GM21825 (cell line): ENCODE results near the gene SYNE1.
A peak's percentile ranks its signal among the peaks of the same experiment; 100 is the strongest.

Experiments used
- ATAC-seq: cut with Tn5 transposase; IDR thresholded peaks from one replicate; pipeline ENCODE4 v1.9.1; 2021; ENCODE audit warnings: mild to moderate bottlenecking, moderate library complexity; ENCODE audit not compliant: unreplicated experiment

The SYNE1 gene

DNA sequence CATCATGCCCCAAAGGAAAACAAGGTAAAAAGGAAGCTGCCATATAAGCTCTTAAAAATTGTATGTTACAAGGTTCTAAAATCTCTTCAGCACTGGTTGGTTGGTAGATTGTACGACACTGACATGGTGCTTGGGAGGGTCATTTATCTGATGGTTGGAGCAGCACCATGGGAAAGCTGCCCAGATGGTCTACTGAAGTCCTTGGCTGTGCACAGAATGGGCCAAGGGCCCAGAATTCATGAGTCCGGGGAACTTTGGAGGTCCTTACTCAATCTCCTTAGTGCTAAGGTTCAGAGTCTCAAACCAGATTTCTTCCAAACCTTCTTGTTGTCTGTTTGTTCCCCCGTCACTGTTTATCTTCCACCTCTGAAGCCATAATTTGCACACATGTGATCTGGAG is 515.3 kb downstream of the SYNE1 start:
- no peak for ATAC-seq

DNA sequence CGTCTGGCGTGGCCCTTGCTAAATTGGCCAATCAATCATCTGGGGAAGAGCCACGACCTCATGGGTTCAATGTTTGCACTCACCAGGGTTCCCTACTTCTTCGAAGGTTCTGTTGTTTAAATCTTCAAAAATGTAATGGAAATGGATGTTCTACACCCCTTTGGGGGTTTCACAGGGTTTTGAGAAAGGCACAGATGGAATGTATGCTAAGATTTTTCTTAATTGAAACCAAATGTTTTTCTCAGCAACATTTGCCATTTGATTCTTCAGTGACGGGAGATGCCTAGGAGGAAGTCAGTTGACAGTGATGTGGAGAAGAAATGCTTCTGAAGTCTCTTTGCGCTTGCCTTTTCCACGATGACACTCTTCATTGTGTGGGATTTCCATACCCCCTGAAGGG is 517.3 kb downstream of the SYNE1 start:
- no peak for ATAC-seq

DNA sequence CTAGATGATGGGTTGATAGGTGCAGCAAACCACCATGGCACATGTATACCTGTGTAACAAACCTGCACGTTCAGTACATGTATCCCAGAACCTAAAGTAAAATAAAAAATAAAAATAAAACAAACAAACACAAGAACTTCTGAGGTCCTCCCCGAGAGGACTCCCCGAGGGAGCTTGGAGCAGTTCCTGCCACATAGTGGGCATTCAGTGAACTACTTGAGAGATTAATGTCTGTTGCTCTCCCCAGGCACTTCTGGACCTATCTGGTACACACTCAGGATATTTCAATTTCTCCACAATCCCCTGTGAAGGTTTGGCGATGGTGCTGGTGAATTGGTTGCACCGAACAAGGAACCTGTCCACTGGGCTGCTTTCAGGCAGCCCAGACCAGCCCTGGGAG is 518.5 kb downstream of the SYNE1 start:
- ATAC-seq: no peak

DNA sequence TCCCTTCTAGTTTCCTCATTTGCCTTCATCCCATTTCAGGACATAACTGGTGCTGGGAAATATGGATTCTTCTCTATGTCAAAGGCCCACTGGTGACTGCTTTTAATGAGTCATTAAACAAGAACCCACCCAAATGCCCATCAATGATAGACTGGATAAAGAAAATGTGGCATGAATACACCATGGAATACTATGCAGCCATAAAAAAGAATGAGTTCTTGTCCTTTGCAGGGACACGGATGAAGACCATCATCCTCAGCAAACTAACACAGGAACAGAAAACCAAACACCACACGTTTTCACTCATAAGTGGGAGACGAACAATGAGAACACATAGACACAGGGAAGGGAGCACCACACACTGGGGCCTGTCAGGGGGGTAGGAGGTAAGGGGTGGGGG is 518.9 kb downstream of the SYNE1 start:
- ATAC-seq: no peak

GRCh38 chr6:152117156-152118133 is 519.7 kb downstream of the SYNE1 start:
- ATAC-seq: peak; percentile 68

- no peak for ATAC-seq
Measured at GRCh38 chr6:152112491-152113261, 524.5 kb downstream of the SYNE1 start.

- ATAC-seq: no peak
Measured at GRCh38 chr6:152110886-152111820, 526.0 kb downstream of the SYNE1 start.

DNA sequence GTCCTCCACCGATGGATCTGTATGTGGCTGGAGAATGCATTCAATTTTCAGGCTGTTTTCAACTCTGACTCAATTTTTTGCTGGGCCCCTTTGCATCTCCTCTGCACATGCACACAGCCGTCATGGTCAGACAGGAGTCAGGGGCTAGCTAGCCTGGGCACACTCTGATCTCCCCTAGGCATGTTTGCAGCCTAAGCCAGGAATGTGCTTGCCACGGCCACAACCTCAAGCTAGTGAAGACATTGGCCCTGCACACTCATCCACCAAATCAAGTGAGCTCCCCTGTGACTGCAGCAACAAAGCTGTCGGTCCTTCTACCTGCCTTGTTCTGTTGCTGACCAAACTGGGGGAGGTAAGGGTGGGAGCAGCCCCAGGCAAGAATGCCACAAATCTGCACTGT is 529.2 kb downstream of the SYNE1 start:
- ATAC-seq: no peak

- ATAC-seq: no peak
Measured at GRCh38 chr6:152100183-152100618, 537.0 kb downstream of the SYNE1 start.

GRCh38 chr6:152099446-152100182 is 537.5 kb downstream of the SYNE1 start:
- no peak for ATAC-seq

- no peak for ATAC-seq
Measured at GRCh38 chr6:152098683-152099082, 538.5 kb downstream of the SYNE1 start.

DNA sequence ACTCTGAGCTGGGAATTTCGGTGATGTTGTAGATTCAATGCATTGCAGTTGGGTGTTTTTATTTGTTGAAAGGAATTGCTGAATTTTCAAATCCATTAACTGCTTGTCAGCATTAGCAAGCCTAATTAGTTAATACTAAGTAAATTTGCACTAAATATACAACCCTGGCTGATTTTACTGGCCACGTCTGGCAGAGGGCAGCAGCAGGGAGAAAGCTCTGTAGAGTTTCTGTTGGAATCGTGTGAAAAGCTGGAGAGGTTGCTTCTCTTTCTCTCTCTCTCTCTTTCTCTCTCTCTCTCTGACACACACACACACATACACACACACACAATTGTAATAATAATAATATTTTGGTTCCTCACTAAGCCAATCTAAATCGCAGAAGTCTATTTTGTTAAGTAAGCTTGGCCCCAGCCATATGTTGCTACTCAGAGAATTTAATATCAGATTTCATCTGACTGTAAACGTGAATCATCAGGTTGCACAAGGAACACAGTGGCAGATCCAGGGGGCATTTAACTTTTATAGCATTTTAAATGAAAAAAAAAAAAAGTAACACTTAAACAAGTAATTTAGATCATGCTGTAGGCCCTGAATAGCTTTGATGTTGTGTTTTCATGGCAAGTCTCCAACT is 540.2 kb downstream of the SYNE1 start:
- no peak for ATAC-seq

DNA sequence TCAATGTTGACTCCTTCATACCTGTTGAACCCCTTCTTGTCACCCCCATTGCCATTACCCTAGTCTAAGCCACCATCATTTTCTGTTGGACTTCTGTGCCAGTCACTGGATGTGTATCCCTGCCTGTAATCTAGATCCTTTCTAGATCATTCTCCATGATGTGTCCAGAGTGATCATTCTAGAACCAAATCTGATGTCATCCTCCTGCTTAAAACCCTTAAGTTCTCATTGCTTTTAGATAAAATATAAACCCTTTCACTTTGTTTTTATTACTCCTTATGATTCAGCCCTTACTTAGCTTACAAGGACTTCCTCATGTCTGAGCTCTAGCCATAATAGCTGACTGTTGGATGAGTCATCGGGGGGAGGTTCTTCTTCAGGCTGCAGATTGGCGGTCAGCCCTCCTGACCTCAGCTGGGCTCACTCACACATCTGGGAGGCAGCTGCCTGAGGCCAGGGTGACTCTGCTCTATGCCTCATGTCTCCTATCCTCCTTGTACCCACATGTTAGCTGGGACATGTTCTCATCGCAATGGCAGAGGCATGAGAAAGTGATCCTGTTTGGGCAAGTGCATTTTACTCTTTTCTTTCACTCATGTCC is 542.1 kb downstream of the SYNE1 start:
- ATAC-seq: no peak

DNA sequence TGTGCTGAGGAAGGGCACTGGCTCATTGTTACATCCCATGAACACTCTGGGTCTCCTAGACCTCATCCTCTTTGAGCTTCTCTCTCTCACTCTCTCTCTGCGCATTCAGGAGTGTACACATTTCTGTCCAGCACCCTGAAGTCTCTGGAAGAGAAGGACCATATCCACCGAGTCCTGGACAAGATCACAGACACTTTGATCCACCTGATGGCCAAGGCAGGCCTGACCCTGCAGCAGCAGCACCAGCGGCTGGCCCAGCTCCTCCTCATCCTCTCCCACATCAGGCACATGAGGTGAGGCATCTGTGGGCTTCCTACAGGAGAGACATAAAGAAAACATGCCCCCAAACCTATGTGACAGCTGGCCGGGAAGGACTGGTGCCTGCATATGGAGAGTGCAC is 542.9 kb downstream of the SYNE1 start:
- no peak for ATAC-seq

- ATAC-seq: no peak
Measured at GRCh38 chr6:152093711-152094110, 543.5 kb downstream of the SYNE1 start.

- ATAC-seq: no peak
Measured at GRCh38 chr6:152091851-152092341, 545.3 kb downstream of the SYNE1 start.

GRCh38 chr6:152091201-152091600 is 546.0 kb downstream of the SYNE1 start:
- ATAC-seq: no peak

DNA sequence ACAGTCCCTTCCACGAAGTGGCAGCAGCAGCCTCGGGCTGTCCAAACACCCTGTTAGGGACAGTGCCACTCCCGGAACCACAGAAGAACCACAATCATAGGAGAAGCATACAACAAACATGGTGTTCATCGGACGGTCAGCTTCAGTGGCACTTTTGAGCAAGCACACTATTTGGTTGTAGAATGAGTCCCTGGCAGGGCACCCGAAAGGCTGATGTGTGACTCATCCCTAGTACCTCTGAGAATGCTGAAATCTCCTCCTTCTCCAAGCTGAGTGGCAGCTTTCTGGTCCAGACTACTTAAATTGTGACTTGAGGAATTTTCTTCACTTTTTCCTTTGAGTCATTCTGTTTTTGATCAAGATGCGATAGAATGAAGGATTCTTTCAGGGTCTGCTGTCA is 547.2 kb downstream of the SYNE1 start:
- no peak for ATAC-seq

DNA sequence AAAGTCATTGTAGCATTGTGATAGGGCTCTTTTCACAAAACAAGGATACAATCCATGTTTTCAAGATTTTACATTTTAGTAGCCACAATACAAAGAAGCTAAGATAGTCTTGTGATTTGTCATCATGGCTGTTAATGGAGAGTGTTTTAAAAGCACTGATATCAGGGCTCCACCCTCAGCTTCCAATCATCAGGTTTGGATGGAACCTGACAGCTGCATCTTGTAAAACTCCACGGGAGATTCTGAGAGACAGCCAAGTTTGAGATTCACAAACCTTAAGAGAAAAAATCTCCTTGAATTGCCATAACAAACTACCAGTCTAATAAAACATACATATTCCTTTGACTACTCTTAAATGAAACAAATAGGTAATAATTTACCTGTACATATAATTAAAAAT is 549.5 kb downstream of the SYNE1 start:
- no peak for ATAC-seq
